ENCODE measurements around the gene ATP6V0E2.
"Not testable (repeated sequence)": the region's sequence is repeated elsewhere in the genome, so short reads cannot be mapped to it uniquely, and the experiment has no call there.

DNA sequence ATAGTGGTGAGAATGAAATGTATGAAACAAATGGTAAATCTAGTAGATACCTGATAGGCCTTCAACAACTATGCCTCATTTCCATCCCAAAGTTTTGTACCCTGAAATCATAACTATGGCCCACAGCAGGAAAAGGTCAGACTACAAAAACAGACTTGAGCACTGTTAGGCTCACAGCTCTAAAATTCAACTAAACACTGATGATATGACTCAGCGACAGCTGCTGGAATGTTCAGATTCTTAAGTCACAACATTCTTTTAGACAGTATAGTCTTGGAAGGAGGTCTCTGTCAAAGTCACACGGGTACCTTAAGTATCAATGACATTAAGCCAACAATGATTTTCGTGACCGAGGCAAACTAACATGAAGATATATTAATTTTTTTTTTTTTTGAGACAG, 38.4 kb downstream of the ATP6V0E2 start:
- not testable (repeated sequence) for TF ChIP-seq POLR2A (IDR thresholded peaks at IDR 0.05; ENCODE audit: borderline replicate concordance, extremely low read depth, insufficient read depth, insufficient read length); EZH2phosphoT487 (IDR thresholded peaks at IDR 0.05; ENCODE audit: borderline replicate concordance); EGR1 (IDR thresholded peaks at IDR 0.05; ENCODE audit: low read depth); ZNF274 (IDR thresholded peaks at IDR 0.05; ENCODE audit: low read depth, low read length)
- TF ChIP-seq, protein P1, sequence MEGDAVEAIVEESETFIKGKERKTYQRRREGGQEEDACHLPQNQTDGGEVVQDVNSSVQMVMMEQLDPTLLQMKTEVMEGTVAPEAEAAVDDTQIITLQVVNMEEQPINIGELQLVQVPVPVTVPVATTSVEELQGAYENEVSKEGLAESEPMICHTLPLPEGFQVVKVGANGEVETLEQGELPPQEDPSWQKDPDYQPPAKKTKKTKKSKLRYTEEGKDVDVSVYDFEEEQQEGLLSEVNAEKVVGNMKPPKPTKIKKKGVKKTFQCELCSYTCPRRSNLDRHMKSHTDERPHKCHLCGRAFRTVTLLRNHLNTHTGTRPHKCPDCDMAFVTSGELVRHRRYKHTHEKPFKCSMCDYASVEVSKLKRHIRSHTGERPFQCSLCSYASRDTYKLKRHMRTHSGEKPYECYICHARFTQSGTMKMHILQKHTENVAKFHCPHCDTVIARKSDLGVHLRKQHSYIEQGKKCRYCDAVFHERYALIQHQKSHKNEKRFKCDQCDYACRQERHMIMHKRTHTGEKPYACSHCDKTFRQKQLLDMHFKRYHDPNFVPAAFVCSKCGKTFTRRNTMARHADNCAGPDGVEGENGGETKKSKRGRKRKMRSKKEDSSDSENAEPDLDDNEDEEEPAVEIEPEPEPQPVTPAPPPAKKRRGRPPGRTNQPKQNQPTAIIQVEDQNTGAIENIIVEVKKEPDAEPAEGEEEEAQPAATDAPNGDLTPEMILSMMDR (IDR thresholded peaks at IDR 0.05 in 2 of 3, conservative IDR thresholded peaks at IDR 0.05 in 1 of 3; ENCODE audit: borderline replicate concordance in 1 of 3, insufficient read depth in 1 of 3, low read depth in 2 of 3, low read length in 2 of 3), result not testable (repeated sequence)
